AG04449 (cell line): Measurements from ENCODE around the gene SLC16A3.
A peak's percentile ranks its signal among the peaks of the same experiment; 100 is the strongest.

Experiments
- CTCF ChIA-PET: fragments of 350-600 bp; formaldehyde crosslinking; extraction: SDS; loops from one replicate; lab custom pipeline; 2021; ENCODE audit warnings: antibody characterized with exemption; lab: Yijun Ruan, JAX
- POLR2A ChIA-PET: fragments of 400-600, 350-600 bp; formaldehyde crosslinking; extraction: SDS; loops from one replicate; lab custom pipeline; 2020; ENCODE audit warnings: antibody characterized with exemption, inconsistent platforms; lab: Yijun Ruan, JAX
- DNase-seq: peaks from one replicate; pipeline ENCODE4 v3.0.0-alpha.2; 2010; ENCODE audit warnings: low read depth, low spot score
- H3K4me3 ChIP-seq: 2 replicates; pipeline ENCODE4 v1.5.1; 2011; ENCODE audit warnings: low read depth, mild to moderate bottlenecking, control low read depth, low read length
- TF ChIP-seq, protein P1 (sequence below): IDR thresholded peaks from one replicate; pipeline ENCODE4 v1.5.1; 2011; ENCODE audit warnings: mild to moderate bottlenecking, moderate library complexity, low read length, control low read depth, inconsistent platforms; ENCODE audit not compliant: insufficient read depth; ENCODE audit errors: missing control alignments

Gene SLC16A3

DNA sequence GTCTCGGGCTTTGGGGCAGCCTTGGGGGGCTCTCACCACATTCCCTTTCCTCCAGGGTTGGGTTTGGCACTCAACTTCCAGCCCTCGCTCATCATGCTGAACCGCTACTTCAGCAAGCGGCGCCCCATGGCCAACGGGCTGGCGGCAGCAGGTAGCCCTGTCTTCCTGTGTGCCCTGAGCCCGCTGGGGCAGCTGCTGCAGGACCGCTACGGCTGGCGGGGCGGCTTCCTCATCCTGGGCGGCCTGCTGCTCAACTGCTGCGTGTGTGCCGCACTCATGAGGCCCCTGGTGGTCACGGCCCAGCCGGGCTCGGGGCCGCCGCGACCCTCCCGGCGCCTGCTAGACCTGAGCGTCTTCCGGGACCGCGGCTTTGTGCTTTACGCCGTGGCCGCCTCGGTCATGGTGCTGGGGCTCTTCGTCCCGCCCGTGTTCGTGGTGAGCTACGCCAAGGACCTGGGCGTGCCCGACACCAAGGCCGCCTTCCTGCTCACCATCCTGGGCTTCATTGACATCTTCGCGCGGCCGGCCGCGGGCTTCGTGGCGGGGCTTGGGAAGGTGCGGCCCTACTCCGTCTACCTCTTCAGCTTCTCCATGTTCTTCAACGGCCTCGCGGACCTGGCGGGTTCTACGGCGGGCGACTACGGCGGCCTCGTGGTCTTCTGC is 8.4 kb downstream of the SLC16A3 start:
- no peak overlapping the region for H3K4me3 ChIP-seq
- POLR2A ChIA-PET, result interaction anchor here (3.2 kb wide), 1 partner anchor 7 kb away, joined by 40 read pairs; the partner anchor contains the start of gene SLC16A3
- CTCF ChIA-PET, result interaction anchor here (0.7 to 10.9 kb wide), 14 partner anchors 9 to 207 kb away, joined by 3 to 95 read pairs (median 3); partner anchors contain the start of gene RAC3
- DNase-seq, result no peak
- TF ChIP-seq, protein P1, sequence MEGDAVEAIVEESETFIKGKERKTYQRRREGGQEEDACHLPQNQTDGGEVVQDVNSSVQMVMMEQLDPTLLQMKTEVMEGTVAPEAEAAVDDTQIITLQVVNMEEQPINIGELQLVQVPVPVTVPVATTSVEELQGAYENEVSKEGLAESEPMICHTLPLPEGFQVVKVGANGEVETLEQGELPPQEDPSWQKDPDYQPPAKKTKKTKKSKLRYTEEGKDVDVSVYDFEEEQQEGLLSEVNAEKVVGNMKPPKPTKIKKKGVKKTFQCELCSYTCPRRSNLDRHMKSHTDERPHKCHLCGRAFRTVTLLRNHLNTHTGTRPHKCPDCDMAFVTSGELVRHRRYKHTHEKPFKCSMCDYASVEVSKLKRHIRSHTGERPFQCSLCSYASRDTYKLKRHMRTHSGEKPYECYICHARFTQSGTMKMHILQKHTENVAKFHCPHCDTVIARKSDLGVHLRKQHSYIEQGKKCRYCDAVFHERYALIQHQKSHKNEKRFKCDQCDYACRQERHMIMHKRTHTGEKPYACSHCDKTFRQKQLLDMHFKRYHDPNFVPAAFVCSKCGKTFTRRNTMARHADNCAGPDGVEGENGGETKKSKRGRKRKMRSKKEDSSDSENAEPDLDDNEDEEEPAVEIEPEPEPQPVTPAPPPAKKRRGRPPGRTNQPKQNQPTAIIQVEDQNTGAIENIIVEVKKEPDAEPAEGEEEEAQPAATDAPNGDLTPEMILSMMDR, result no peak

DNA sequence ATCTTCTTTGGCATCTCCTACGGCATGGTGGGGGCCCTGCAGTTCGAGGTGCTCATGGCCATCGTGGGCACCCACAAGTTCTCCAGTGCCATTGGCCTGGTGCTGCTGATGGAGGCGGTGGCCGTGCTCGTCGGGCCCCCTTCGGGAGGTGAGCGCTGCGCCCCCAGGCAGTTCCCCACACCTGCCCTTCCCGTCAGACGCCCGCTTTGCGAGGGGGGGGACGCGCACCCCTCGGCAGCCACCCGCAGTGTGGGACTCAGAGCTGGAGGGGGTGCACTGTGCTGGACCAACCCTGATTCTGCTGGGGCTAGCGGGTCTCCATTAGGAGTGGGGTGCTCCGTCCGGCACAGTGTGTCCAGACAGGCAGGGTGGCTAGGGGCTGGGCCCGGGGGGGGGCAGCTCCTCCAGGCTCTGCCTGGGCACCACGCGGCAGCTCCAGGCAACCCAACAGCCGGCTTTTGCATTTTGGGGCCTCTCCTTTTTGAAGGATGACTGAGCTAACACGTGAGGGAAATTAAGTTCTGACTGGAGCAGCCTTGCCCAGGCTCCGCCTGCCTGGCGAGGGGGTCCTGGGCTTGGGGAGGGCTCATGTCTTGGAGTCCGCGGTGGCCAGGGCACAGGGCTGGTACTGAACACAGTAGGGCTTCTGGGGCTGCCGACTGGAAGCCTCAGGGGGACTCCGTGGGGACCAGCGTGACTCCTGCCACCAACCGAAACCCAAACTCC is 9.1 kb downstream of the SLC16A3 start:
- DNase-seq, result no peak
- H3K4me3 ChIP-seq, result peak overlapping the region; percentile 12
- ChIA-PET CTCF (interaction anchor here (0.9 to 10.9 kb wide), 4 partner anchors 18 to 207 kb away, joined by 3 to 95 read pairs (median 4); partner anchors contain the start of gene RAC3), POLR2A (interaction anchor here (1.0 to 3.2 kb wide), 3 partner anchors 8 to 33 kb away, joined by 5 to 40 read pairs (median 6); partner anchors contain the start of gene SLC16A3)
- TF ChIP-seq, protein P1, result no peak

DNA sequence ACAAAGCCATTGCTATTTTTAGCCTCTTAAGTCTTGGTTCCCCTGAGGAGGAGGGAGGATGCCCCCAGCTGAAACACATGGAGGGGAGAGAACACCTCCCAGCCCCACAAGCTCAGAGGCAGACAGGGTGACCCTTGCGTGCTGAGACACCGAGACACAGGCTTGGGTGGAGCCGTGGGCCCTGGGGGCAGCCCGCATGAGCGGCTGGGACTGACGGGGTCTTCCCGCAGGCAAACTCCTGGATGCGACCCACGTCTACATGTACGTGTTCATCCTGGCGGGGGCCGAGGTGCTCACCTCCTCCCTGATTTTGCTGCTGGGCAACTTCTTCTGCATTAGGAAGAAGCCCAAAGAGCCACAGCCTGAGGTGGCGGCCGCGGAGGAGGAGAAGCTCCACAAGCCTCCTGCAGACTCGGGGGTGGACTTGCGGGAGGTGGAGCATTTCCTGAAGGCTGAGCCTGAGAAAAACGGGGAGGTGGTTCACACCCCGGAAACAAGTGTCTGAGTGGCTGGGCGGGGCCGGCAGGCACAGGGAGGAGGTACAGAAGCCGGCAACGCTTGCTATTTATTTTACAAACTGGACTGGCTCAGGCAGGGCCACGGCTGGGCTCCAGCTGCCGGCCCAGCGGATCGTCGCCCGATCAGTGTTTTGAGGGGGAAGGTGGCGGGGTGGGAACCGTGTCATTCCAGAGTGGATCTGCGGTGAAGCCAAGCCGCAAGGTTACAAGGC is 9.8 kb downstream of the SLC16A3 start:
- TF ChIP-seq, protein P1, result no peak
- ChIA-PET POLR2A (interaction anchor here (0.7 to 3.2 kb wide), 4 partner anchors 9 to 54 kb away, joined by 3 to 40 read pairs (median 6); partner anchors contain the start of gene SLC16A3), CTCF (interaction anchor here (1.1 to 10.9 kb wide), 3 partner anchors 34 to 208 kb away, joined by 4 to 95 read pairs (median 6); partner anchors contain the start of gene RAC3)
- H3K4me3 ChIP-seq, result peak overlapping the region; percentile 12
- peak; percentile 49 for DNase-seq

DNA sequence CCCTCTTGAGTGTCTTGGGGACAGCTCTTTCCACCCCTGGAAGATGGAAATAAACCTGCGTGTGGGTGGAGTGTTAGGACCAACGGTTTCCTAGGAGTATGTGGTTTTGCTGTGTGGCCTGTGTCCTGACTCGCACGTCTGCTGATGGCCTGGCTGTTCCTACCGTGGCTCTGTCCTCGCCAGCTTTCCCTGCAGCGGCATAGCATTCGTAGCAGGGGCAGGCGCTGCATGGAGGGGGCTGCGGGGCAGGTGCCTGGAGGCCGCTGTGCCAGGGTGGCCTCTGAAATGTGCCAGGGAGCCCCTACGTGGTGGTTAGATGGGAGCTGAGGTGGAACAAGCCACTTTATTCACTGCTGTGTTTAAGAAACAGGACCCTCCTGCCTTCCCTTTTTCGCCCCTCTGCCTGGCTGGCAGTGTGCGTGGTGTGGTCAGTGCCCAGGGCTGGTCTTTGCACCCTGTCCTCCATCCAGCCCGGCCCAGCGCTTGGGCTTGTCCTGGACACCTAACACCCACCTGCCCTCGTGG is 10.6 kb downstream of the SLC16A3 start:
- no peak overlapping the region for H3K4me3 ChIP-seq
- CTCF ChIA-PET, result interaction anchor here (0.9 to 10.9 kb wide), 3 partner anchors 27 to 209 kb away, joined by 3 to 95 read pairs (median 6); partner anchors contain the start of gene CCDC57
- TF ChIP-seq, protein P1, result no peak
- DNase-seq, result no peak
- POLR2A ChIA-PET, result interaction anchor here (3.2 kb wide), 1 partner anchor 10 kb away, joined by 40 read pairs; the partner anchor contains the start of gene SLC16A3

DNA sequence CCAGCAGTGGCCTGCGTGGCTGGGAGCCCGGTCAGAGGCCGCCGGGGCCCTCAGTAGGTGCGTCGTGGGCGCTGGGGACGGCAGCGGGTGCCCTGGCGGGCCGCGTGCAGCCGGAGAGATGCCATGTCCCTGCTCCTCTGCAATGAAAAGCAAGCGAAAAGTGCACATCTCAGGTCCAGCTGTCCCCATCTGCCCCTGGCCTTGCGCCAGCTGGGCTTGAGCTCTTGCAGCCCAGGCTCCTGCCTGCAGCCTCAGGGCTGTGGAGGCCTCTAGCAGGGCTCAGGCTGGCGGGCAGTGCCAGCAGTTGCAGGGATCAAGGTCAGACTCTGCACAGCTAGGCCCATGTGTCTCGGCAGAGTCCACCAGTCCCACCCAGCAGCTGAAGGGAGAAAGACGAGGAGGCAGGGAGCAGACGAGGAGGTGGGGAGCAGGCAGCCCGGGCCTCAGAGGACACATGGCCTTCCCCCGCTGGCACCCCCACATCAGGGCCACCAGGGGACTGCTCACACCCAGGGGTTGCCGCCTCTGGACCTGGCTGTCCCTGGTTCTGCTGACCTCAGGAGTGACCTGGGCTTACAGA is 11.2 kb downstream of the SLC16A3 start:
- TF ChIP-seq, protein P1, result no peak
- no peak for DNase-seq

More for the DNA sequence above, 11.2 kb downstream of the SLC16A3 start:
- ChIA-PET POLR2A (interaction anchor here (3.2 kb wide), 1 partner anchor 10 kb away, joined by 40 read pairs; the partner anchor contains the start of gene SLC16A3), CTCF (interaction anchor here (0.9 to 10.9 kb wide), 3 partner anchors 28 to 210 kb away, joined by 3 to 95 read pairs (median 6); partner anchors contain the start of gene CCDC57)
- no peak overlapping the region for H3K4me3 ChIP-seq
